ENCODE measurements around the gene ABCG5.

ABCG5 gene

DNA sequence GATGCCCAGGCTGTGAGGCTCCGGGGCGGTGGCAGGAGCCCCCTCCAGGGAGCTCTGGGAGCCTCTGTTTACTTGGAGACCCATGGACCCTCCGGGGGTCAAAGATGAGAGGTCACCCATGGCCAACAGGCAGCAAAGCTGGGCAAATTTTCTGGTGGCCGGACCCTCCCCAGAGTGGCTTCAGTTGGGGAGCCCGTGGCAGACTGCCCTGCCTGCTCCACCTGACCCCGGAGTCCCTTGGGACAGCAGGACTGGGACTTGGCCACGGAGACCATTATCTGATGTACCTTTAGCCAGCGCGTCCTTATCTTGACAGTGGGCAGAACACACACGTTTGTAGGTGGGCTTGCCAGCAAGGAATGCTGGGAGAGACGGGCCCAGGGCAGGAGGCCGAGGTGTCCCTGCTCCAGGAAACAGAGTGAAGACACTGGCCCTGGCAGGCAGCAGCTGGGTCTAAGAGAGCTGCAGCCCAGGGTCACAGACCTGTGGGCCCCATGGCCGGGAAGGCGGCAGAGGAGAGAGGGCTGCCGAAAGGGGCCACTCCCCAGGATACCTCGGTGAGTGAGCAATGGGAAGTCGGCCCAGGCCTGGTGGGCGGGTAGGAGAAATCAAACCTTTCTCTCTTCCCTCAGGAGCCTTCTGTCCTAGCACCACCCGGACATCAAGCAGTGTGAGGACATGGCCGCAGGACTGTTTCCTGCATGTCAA, at the start of gene ABCG5, which contains the start of gene ABCG8:
ABCG5 (minus strand) TSS at position 280 of the 708 bp plus-strand sequence; CDS start at position 120, 160 bp downstream.
ABCG8 (plus strand) TSS at position 412 of the 708 bp plus-strand sequence; CDS start at position 495, 83 bp downstream.
- DNase-seq = no peak

DNA sequence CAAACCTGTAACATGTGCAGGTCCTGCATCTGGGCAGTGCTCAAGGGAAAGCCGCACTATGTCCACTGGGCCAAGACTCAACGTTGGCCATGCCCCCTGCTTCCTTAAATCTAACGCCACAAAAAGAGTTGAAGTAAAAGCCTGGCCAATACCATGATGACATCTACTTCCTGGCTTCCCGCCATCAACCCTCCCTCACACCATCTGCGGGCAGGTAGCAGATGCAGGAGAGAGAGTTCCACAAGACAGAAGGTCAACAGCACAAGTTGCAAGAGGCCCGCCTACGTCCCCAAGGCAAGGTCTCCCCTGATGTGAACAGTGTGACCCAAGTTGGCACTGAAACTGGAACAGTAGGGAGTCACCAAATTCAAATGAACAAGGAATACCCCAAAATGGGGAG, 48.5 kb upstream of the ABCG5 start:
- no peak for DNase-seq

DNA sequence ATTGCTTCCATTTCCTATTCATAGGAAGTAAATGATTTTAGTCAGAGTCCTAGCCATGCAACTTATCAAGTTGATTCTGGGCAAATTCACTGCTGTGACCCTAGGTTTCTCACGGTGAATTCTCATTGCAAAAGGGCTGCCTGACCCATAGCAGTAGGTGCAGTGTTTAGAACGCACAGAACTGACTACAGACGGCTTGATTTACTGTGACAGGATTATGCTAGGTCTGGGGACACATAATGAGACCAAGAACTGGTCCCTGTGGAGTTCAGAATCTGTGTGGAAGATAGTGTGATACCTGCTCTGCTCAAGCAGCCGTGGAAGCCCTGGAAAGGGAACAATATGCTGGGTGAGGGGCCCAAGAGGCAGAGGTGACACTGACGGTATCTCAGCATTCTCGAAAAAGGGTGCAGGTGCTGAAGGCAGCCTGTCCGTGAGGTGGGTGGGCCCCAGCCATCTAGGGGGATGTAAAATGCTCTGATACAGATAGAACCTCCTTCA, 46.5 kb upstream of the ABCG5 start:
- DNase-seq = no peak

DNA sequence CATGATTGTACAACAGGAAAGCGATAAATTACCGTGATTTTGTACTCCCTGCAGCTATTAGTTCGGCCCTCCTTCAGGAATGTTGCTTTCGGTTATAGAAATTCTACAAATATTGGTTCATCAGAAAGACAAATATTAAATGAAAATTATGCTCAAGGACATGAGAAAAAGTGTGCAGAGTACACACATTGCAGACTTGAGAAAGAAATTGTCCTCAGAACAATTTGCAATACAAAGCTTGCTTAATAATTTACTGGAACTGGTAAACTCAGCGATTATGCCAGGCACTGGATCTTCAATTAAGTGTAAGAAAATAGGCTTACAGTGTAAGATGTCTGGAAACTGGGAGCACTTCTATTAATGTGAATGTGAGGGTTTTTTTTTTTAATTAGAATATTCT, 46.0 kb upstream of the ABCG5 start:
- no peak for DNase-seq

DNA sequence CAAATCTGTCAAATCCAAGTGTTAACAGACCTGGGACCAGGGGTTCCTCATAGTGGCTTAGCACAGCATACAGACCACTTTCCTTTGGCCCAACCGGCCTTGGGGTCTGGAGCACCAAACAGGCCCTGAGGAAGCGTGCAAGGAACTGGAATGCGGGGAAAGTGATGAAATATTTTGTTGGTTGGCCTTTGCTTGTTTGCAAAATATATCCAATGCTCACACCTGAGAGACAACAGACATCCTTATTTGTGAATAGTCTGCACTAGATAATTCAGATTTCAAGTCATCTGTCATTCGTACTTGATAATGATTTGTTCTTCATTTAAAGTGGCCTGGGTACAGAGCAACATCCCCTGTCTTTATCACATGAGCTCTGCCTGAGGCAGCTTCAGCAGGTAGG, 43.7 kb upstream of the ABCG5 start:
- no peak for DNase-seq

DNA sequence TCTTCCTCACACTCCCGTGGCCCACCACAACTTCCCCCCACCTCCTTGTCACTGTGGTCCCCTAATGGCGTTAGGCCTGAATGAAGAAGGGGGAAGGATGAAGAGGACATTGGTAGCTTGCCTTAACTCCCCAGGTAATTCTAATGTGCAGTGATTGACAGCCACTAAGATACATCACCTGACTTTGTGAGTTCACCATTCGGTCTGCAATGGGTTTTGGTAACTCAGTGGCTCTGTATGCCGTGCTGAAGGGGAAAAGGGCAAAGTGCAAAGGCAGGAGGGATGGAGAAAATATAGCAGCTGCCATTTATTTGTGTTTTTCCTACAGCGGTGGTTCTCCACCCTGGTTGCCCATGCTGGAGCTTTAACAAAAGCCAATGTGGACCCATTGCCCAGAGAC, 42.3 kb upstream of the ABCG5 start:
- DNase-seq = no peak

DNA sequence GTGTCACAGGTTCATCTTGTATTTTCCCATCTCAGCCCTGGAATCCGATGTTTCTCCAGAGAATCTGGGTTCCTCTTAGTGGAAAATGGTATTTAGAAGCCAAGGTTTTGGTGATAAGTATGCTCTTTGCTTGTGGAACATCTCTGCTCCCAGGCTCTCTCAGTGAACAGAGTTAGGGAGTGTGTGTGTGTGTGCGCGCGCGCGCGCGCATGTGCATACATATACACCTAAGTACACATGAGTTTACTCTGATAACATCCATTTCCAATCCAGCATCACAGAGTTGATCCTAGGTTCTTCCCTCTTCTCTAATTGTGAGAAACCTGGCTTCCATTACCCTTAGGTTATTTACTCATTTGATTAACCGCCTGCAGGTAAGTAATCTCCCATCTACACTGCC, 41.8 kb upstream of the ABCG5 start:
- DNase-seq = peak; percentile 61

DNA sequence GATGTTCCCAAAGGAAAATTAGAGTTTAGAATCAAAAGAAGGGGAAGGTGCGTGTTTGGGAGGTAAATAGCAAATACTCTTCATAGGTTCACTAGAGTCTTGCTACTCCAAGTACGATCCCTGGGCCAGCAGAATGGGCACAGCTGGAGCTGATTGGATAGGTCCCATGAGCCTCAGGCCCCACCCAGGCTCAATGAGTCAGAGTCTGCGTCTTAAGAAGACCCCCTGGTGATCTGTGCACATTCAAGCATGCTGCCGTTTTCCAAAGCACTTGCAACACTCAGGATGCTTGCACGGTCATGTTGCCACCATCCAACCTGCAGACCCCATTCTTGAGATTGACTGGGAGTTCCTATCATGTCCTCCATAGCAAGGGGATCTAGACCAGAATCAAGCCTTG, 40.6 kb upstream of the ABCG5 start:
- DNase-seq = no peak

DNA sequence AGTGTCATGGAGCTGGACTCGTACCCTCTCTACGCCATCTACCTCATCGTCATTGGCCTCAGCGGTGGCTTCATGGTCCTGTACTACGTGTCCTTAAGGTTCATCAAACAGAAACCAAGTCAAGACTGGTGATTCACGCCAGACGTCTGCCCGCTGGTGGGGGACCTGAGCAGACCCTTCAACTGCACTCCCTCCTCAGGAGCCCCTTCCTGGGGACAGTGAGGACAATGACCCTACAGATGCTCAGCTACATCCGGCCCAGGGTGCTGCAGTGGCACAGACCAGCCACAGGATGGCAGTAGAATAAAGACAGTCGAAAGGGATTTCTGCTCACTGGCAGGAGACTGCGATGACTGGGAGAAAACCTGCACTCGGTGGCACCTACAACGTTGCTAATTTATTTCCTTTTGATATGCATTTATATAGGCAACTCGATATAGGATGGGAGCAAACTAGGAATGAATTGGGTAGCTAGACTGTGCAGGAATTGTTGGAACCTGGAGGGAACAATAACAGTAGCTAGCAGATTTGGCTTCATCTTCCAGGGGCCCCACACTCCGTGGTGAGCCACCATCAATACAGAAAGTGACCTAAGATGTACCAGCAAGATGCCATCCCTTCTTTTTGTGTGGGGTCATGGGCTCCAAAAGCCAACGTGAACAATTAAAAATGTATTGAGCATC, 39.3 kb upstream of the ABCG5 start:
- peak; percentile 79 for DNase-seq

DNA sequence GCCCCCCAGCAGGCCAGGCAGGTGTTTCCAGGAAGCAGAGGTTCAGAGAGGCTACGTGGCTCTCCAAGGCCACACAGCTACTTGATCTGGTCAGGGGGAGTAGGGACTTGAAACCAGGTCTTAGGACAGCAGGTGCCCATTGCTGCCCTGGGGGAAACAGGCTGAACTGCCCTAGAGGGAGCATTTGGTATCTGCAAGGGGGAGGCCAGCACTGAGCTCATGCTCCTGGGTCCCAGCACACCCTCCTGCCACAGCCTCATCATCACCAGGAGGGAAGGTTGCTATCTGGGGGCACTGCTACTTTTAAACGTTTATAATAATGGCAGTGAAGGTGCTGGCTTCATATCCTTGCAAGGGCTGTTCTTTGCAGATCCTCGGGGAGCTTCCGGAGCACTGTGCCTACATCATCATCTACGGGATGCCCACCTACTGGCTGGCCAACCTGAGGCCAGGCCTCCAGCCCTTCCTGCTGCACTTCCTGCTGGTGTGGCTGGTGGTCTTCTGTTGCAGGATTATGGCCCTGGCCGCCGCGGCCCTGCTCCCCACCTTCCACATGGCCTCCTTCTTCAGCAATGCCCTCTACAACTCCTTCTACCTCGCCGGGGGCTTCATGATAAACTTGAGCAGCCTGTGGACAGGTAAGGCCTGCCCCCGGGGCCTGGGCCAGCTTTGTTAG, 36.3 kb upstream of the ABCG5 start:
- no peak for DNase-seq

DNA sequence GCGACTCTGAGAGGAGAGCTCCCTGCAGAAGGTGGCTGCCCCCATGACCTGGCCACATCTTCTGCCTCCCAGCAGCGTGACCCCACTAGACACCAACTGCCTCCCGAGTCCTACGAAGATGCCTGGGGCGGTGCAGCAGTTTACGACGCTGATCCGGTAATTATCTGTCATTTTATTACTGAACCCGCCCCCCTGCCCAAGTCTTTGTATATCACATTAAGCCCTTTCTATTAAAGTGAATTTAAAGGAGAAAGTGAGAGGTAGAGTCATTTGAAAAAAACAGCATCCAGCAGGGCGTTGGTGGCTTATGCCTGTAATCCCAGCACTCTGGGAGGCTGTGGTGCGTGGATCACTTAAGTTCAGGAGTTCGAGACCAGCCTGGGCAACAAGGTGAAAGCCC, 33.5 kb upstream of the ABCG5 start:
- no peak for DNase-seq

DNA sequence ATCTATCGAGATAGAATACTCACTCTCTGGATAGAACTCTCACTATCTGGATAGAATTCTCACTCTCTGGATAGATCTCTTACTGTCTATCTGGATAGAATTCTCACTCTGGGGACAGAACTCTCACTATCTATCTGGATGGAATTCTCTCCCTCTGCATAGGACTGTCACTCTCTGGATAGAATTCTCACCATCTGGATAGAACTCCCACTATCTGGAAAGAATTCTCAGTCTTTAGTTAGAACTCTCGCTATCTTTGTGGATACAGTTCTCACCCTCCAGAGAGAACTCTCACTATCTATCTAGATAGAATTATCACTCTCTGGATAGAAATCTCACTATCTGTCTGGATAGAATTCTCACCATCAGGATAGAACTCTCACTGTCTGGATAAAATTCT, 16.7 kb upstream of the ABCG5 start:
- DNase-seq = no peak

DNA sequence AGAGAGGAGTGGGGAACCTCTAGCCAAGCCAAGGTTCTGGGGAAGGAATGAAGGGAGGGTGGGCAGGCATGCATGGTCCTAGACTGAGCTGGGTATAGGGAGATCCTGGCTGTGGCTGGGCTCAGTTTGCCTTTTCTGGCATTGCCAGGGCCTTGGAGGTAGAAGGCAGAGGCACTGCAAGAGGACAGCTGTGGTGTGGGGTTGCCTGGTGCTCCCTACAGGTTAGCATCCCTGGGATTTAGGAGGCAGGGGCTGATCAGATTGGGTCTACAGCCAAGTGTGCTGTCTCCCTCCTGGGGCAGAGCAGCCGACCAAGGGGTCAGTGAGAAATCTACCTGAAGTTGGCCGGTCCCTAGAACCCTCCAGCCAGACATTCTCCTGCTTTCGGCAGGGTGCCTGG, 16.0 kb upstream of the ABCG5 start:
- no peak for DNase-seq

DNA sequence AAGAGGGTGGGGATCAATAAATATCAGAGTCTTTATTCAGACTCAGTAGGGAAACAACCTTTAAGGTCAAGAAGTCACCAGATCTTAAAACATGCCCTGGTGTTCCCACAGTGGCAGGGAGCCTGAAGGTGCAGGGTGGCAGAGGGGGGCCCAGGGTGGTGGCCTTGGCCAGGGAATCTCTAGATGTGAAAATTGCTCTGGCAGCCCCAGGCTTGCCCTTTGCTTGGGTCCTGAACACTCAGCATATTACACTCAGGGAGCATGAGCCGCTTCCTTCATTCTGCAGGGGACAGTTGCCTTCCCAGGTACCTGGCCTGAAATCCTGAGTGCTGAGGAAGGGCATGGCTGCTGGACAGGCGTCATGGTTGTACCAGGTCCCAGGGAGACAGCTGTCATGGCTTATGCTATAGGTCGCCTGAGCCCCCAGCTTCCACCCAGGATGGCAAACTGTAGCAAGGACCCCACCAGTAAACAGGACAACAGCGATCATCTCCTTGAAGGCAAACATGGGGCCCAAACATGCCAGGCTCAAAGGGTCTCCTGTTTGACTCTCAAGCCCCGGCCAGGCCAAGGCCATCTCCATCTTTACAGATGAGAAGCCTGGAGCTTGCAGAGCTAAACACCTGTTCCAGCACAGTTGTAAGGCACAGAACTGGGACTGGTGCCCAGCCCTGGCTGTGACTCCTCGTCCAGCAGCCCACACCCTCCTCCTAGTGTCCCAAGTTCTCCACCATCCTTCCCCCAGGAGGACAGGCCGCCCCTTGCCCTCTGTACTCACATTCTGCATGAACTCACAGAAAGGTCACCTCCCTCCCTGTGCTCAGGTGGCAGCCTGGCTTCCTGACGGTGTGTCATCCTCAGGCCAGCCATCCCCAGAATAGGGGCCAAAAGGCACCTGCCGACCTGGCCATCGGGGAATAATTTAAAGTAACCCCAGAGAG, 14.8 kb upstream of the ABCG5 start:
- DNase-seq = no peak

DNA sequence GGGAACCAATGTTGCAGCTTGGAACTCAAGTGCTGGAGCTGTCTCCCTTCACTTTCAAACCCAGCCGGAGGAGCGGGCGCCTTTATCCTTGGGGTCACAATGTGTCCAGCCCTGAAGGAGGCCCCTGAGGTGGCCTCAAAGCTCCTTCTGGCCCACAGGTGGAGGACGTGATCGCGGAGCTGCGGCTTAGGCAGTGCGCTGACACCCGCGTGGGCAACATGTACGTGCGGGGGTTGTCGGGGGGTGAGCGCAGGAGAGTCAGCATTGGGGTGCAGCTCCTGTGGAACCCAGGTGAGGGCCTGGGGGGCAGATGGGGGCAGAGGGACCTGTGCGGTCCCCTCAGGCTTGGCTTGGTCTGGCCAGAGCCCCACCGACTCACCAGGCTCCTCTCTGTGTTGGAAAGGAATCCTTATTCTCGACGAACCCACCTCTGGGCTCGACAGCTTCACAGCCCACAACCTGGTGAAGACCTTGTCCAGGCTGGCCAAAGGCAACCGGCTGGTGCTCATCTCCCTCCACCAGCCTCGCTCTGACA, 13.6 kb upstream of the ABCG5 start:
- DNase-seq = no peak

DNA sequence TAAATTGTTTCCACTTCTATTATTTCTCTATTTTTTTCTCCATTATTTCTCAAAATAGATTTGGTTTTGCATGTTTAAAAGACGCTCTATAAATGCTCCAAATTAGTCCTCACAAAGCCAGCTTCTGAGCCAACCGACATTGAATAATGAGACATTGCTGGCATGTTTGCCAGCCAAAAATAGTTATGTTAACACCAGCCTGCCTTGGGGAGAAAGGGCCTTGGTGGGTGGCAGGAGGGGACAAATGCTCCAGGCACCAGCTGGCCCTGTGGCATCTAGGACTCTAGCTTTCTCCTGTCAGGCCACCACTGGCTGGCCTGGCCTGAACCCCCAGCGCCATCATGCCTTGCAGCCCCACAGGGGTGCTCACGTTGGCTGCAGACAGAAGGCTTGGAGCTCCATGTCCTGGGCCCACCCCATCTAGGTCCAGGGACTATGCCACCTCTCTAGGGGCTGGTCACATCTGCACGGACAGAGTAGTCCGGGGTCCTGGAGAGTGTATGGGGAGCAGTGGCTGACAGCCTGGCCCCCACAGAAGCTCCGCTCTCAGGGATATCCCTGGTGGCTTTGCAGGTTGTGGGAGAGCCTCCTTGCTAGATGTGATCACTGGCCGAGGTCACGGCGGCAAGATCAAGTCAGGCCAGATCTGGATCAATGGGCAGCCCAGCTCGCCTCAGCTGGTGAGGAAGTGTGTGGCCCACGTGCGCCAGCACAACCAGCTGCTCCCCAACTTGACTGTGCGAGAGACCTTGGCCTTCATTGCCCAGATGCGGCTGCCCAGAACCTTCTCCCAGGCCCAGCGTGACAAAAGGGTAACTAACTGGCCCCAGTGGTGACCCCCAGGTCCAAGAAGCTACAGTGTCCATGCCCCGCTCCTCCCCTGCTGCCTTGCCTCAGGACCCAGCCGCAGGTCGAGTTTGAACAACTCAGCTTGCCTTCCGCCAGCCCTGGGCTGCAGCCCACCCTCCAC, 12.7 kb upstream of the ABCG5 start:
- DNase-seq = no peak

DNA sequence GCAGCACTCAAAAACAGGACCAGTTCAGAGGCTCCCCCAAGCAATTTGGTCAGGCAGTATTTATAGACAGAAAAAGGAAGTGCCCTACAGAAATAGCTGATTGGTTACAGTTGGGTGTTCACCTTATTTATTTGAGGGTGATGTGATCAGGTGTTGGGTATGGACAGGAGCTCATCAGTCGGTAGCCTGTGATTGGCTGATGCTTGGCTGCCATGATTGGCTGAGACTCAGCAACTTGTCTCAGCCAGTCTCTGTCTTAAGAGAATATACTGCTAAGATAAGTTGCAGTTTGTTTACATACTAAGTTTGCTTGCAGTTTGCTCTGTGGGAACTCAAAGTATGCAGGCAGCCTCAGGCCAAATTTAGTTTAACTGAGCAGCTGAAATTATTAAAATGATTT, 9.6 kb upstream of the ABCG5 start:
- DNase-seq = no peak

DNA sequence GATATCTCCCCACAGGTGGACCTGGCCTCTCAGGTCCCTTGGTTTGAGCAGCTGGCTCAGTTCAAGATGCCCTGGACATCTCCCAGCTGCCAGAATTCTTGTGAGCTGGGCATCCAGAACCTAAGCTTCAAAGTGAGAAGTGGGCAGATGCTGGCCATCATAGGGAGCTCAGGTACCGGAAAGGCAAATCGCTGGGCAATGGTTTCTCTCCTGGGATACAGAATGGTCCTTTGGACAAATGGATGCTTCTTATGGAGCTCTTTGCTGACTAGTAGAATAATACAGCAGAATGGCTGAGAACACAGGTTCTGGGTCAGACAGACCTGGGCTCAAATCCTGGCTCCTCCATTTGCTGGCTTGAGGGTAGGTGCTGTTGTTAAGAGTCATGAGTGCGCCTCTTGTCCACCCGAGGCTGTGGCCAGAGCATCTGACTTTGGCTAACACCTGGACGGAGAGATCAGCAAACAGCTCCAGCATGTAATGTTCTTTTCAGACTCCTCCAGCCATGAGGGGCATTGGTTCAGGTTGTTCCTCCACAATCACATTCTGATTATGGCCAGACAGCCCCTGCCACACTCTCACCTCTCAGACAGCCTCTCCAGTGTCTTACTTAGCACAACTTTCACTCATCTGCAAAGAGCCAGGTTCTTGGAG, 7.6 kb upstream of the ABCG5 start:
- no peak for DNase-seq

DNA sequence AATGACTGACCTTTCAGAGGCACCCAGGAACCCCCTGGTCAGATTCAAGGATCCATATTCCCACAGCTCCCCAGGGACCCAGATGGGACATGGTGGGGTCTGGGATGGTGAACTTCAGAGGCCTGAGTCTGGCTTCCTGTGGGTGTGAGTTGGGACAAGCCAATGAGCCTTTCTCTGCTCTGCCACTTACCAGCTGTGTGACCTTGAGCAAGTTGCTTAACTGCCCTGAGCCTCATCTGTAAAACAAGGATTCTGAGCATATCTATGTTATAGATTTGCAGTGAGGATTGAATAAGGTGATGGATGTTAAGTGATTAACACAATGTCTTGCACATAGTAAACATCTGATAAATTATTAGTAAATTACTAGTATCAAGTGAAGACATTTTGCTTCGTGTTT, 6.5 kb upstream of the ABCG5 start:
- DNase-seq = no peak

DNA sequence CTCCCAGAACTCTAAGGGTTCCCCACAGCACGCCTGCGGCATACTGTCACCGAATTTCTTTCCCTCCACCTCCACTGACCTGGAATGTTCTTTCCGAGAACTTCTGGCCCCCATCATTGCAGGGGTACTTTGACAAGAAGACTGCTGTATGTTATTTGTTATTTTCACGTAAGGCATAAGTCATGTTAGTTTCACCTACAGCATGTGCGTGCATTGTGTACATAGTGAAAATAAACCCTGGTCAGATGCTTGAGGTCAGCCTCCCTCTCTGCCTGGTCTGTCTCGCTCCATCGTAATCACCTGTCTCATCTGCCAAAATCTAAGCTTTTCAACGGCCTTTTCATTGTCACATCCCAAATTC, 4.2 kb upstream of the ABCG5 start:
- DNase-seq = no peak

Measured in NCI-H146 (cell line).